ENCODE measurements around the gene RACGAP1.
"Not testable (repeated sequence)": the region's sequence is repeated elsewhere in the genome, so short reads cannot be mapped to it uniquely, and the experiment has no call there.

Gene RACGAP1

GRCh38 chr12:50026691-50027090, 1.4 kb upstream of the RACGAP1 start:
- FAIRE-seq: no peak

- no peak for FAIRE-seq
Measured at GRCh38 chr12:50024805-50025186, 498 bp downstream of the RACGAP1 start.

- FAIRE-seq: no peak
Measured at GRCh38 chr12:50024227-50024626, 1.1 kb downstream of the RACGAP1 start.

- no peak for FAIRE-seq
Measured at GRCh38 chr12:50022903-50023302, 2.4 kb downstream of the RACGAP1 start.

GRCh38 chr12:50021031-50021430, 4.3 kb downstream of the RACGAP1 start:
- FAIRE-seq: no peak

- FAIRE-seq: no peak
Measured at GRCh38 chr12:50019524-50019923, 5.8 kb downstream of the RACGAP1 start.

GRCh38 chr12:50018968-50019367, 6.3 kb downstream of the RACGAP1 start:
- no peak for FAIRE-seq

- FAIRE-seq: no peak
Measured at GRCh38 chr12:50018154-50018553, 7.1 kb downstream of the RACGAP1 start.

- FAIRE-seq: no peak
Measured at GRCh38 chr12:50017641-50018040, 7.7 kb downstream of the RACGAP1 start.

GRCh38 chr12:50016501-50017475, 8.5 kb downstream of the RACGAP1 start:
- peak; percentile 89 for FAIRE-seq

- FAIRE-seq: no peak
Measured at GRCh38 chr12:50014342-50014741, 11.0 kb downstream of the RACGAP1 start.

- FAIRE-seq: no peak
Measured at GRCh38 chr12:50013361-50014147, 11.7 kb downstream of the RACGAP1 start.

GRCh38 chr12:50006754-50007442, 18.4 kb downstream of the RACGAP1 start:
- FAIRE-seq: no peak

GRCh38 chr12:50006280-50006679, 19.0 kb downstream of the RACGAP1 start:
- FAIRE-seq: peak; percentile 65

- no peak for FAIRE-seq
Measured at GRCh38 chr12:50005175-50005574, 20.1 kb downstream of the RACGAP1 start.

GRCh38 chr12:50004696-50005095, 20.6 kb downstream of the RACGAP1 start:
- FAIRE-seq: peak; percentile 87

GRCh38 chr12:50003595-50003994, 21.7 kb downstream of the RACGAP1 start:
- no peak for FAIRE-seq

GRCh38 chr12:49998453-49998852, 26.8 kb downstream of the RACGAP1 start:
- FAIRE-seq: no peak

GRCh38 chr12:49990273-49990672, 35.0 kb downstream of the RACGAP1 start:
- FAIRE-seq: no peak

GRCh38 chr12:49989400-49989799, 35.9 kb downstream of the RACGAP1 start:
- FAIRE-seq: not testable (repeated sequence)

GRCh38 chr12:49987625-49988303, 37.5 kb downstream of the RACGAP1 start:
- FAIRE-seq: no peak

- FAIRE-seq: not testable (repeated sequence)
Measured at GRCh38 chr12:49986476-49986875, 38.8 kb downstream of the RACGAP1 start.

GRCh38 chr12:49985981-49986380, 39.3 kb downstream of the RACGAP1 start:
- peak; percentile 27 for FAIRE-seq

Measured in islet of Langerhans (tissue), 1 donor.